HCT116 (cell line): ENCODE measurements around the gene MYOM1. TPM values are rescaled to one million over a fixed set of nuclear protein-coding genes. Genes with fewer than 3 reads are reported as not detected.

Experiments
- ATAC-seq: fragments of 200-7000 bp; cut with Tn5 transposase; 2 replicates; pipeline ENCODE4 v1.9.1; 2020; ENCODE audit warnings: mild to moderate bottlenecking, moderate library complexity
- BruUV-seq: library from RNA; stranded (reverse); fragments of 400-500 nt; replicated peaks from 2 replicates; lab custom pipeline; 2021; lab: Mats Ljungman, UMichigan
- CTCF ChIA-PET: fragments of 300-600 bp; sonication (Branson Sonifier 250); formaldehyde crosslinking; loops from one replicate; lab custom pipeline; 2021; ENCODE audit warnings: antibody characterized with exemption; lab: Charles Lee
- POLR2A ChIA-PET: fragments of 300-600, 350-600 bp; sonication (Branson Sonifier 250); formaldehyde crosslinking; loops from one replicate; lab custom pipeline; 2021; ENCODE audit warnings: antibody characterized with exemption; lab: Charles Lee
- RAD21 ChIA-PET, 2 experiments: fragments of 300-600 bp; sonication (Branson Sonifier 250); formaldehyde crosslinking; loops; one replicate each; lab custom pipeline; 2023; ENCODE audit warnings: low total read pairs in 2 of 2; ENCODE audit not compliant: uncharacterized antibody in 2 of 2, unreplicated experiment in 2 of 2, low non-redundant PET in 1 of 2; lab: Charles Lee
- DNase-seq: peaks from one replicate; pipeline ENCODE4 v3.0.0-alpha.2; 2010; ENCODE audit warnings: low read depth, low spot score
- H2AFZ ChIP-seq: fragments of 200-600 bp; shearing (Covaris generic), sonication (generic); 2 replicates; pipeline ENCODE4 v1.6.1; 2017; ENCODE audit warnings: low read depth, mixed run types, mixed read lengths, antibody characterized with exemption, low read length; ENCODE audit not compliant: poor library complexity, severe bottlenecking
- H3K27ac ChIP-seq: 2 replicates; pipeline ENCODE4 v1.5.1; 2012; ENCODE audit warnings: low read depth, low read length
- H3K27me3 ChIP-seq: fragments of 200-600 bp; sonication (generic); 2 replicates; pipeline ENCODE4 v1.6.1; 2016; ENCODE audit warnings: mixed run types, low read length, mixed read lengths; ENCODE audit not compliant: insufficient read depth
- H3K36me3 ChIP-seq, 2 experiments: fragments of 200-500 bp in 1 of 2; fragments of 200-600 bp in 1 of 2; sonication (Bioruptor generic) in 1 of 2; sonication (generic) in 1 of 2; 2 replicates each; pipeline versions ENCODE4 v1.5.1 to v1.6.1; 2014 to 2016; ENCODE audit warnings: low read length in 2 of 2, inconsistent platforms in 1 of 2, mixed read lengths in 1 of 2, mixed run types in 1 of 2; ENCODE audit not compliant: insufficient read depth in 2 of 2, control insufficient read depth in 1 of 2
- H3K4me1 ChIP-seq, 2 experiments: fragments of 200-600 bp in 1 of 2; sonication (generic) in 1 of 2; 2 replicates each; pipeline versions ENCODE4 v1.5.1 to v1.6.1; 2012 to 2017; ENCODE audit warnings: low read length in 2 of 2, inconsistent platforms in 1 of 2, mild to moderate bottlenecking in 1 of 2, mixed read lengths in 1 of 2, mixed run types in 1 of 2, moderate library complexity in 1 of 2; ENCODE audit not compliant: insufficient read depth in 2 of 2, control insufficient read depth in 1 of 2
- H3K4me2 ChIP-seq: fragments of 200-600 bp; sonication (generic); 2 replicates; pipeline ENCODE4 v1.6.1; 2017; ENCODE audit warnings: mixed run types, low read length, mixed read lengths
- H3K4me3 ChIP-seq, 2 experiments: fragments of 200-600 bp in 1 of 2; sonication (generic) in 1 of 2; replicated peaks in 1 of 2; 2 replicates each; pipeline ENCODE4 v1.5.1; 2011 to 2016; ENCODE audit warnings: low read length in 2 of 2, control low read depth in 1 of 2, low read depth in 1 of 2, mild to moderate bottlenecking in 1 of 2, mixed read lengths in 1 of 2, mixed run types in 1 of 2
- H3K79me2 ChIP-seq: fragments of 200-600 bp; sonication (generic); 2 replicates; pipeline ENCODE4 v1.6.1; 2017; ENCODE audit warnings: mild to moderate bottlenecking, mixed run types, low read length, moderate library complexity, mixed read lengths; ENCODE audit not compliant: insufficient read depth
- H3K9ac ChIP-seq: fragments of 200-600 bp; sonication (generic); 2 replicates; pipeline ENCODE4 v1.6.1; 2016; ENCODE audit warnings: low read length, mixed read lengths
- H3K9me2 ChIP-seq: fragments of 200-600 bp; sonication (generic), shearing (Covaris generic); 2 replicates; pipeline ENCODE4 v1.6.1; 2017; ENCODE audit warnings: mixed run types, mild to moderate bottlenecking, moderate library complexity; ENCODE audit not compliant: insufficient read depth
- H3K9me3 ChIP-seq, 2 experiments: fragments of 200-500 bp in 1 of 2; fragments of 200-600 bp in 1 of 2; sonication (Bioruptor generic) in 1 of 2; sonication (generic) in 1 of 2; 2 replicates each; pipeline ENCODE4 v1.6.1; 2014 to 2017; ENCODE audit warnings: low read length in 2 of 2, mixed read lengths in 2 of 2, inconsistent platforms in 1 of 2, low read depth in 1 of 2, mild to moderate bottlenecking in 1 of 2, mixed run types in 1 of 2, moderate library complexity in 1 of 2; ENCODE audit not compliant: control insufficient read depth in 1 of 2, insufficient read depth in 1 of 2
- H4K20me1 ChIP-seq: fragments of 200-600 bp; sonication (generic), shearing (Covaris generic); 2 replicates; pipeline ENCODE4 v1.6.1; 2017; ENCODE audit warnings: mixed run types, mild to moderate bottlenecking, moderate library complexity; ENCODE audit not compliant: insufficient read depth
- ATF3 ChIP-seq: IDR thresholded peaks from 2 replicates; pipeline ENCODE4 v1.6.1; 2012
- CBX3 ChIP-seq: IDR thresholded peaks from 2 replicates; pipeline ENCODE4 v1.6.1; 2012; ENCODE audit warnings: low read depth
- CEBPB ChIP-seq: IDR thresholded peaks from 2 replicates; pipeline ENCODE4 v1.6.1; 2012; ENCODE audit warnings: low read depth
- CTCF ChIP-seq, 3 experiments: fragments of 200-600 bp in 1 of 3; sonication (generic) in 1 of 3; IDR thresholded peaks in 2 of 3; conservative IDR thresholded peaks in 1 of 3; 2 replicates each; pipeline ENCODE4 v1.5.1; 2012 to 2017; ENCODE audit warnings: low read depth in 2 of 3, low read length in 2 of 3, antibody characterized with exemption in 1 of 3, borderline replicate concordance in 1 of 3, control low read depth in 1 of 3, mild to moderate bottlenecking in 1 of 3, mixed read lengths in 1 of 3, mixed run types in 1 of 3, moderate library complexity in 1 of 3; ENCODE audit not compliant: insufficient read depth in 1 of 3
- EGR1 ChIP-seq: IDR thresholded peaks from 2 replicates; pipeline ENCODE4 v1.6.1; 2012; ENCODE audit warnings: low read depth
- EZH2phosphoT487 ChIP-seq: fragments of 200-600 bp; IDR thresholded peaks from 2 replicates; pipeline ENCODE4 v1.6.1; 2018; ENCODE audit warnings: antibody characterized with exemption, borderline replicate concordance
- JUND ChIP-seq: IDR thresholded peaks from 2 replicates; pipeline ENCODE4 v1.6.1; 2012
- MAX ChIP-seq: IDR thresholded peaks from 2 replicates; pipeline ENCODE4 v1.6.1; 2012
- POLR2A ChIP-seq: IDR thresholded peaks from 2 replicates; pipeline ENCODE4 v1.7.0; 2011; ENCODE audit warnings: borderline replicate concordance; ENCODE audit not compliant: insufficient read depth, insufficient read length; ENCODE audit errors: extremely low read depth
- RAD21 ChIP-seq: IDR thresholded peaks from 2 replicates; pipeline ENCODE4 v1.6.1; 2012; ENCODE audit warnings: low read depth, mild to moderate bottlenecking
- REST ChIP-seq: IDR thresholded peaks from 2 replicates; pipeline ENCODE4 v1.6.1; 2012; ENCODE audit warnings: low read depth
- SIN3A ChIP-seq: IDR thresholded peaks from 2 replicates; pipeline ENCODE4 v1.6.1; 2012; ENCODE audit warnings: low read depth
- SP1 ChIP-seq: IDR thresholded peaks from 2 replicates; pipeline ENCODE4 v1.6.1; 2012; ENCODE audit warnings: low read depth
- intact Hi-C: fragments of 100-400 bp; cut with micrococcal nuclease; formaldehyde crosslinking; loops from 2 replicates; pipeline ENCODE4 v1.10.0; 2022
- total RNA-seq: library from RNA; stranded (reverse); gene quantifications from one replicate; pipeline ENCODE4 v1.2.1, GENCODE V29; 2021; ENCODE audit not compliant: unreplicated experiment

The MYOM1 gene
- total RNA-seq, 1 experiment from 2014 or later: 0.52 TPM

- H2AFZ ChIP-seq: no peak overlapping the region
- no peak overlapping the region for H3K4me3 ChIP-seq
- H3K27ac ChIP-seq: no peak overlapping the region
- DNase-seq (no peak), ATAC-seq (no peak)
- H3K9ac ChIP-seq: no peak overlapping the region
- RAD21 ChIA-PET: no interaction called here
- no peaks in the 10 kb centered on the region for H3K4me1 ChIP-seq
- H3K36me3 ChIP-seq: no peaks in the 10 kb centered on the region
- TF ChIP-seq SIN3A: no peak
- TF ChIP-seq MAX: no peak
- no peak for TF ChIP-seq RAD21
- no peak for TF ChIP-seq SP1
- no peak for TF ChIP-seq ATF3
- no peak for TF ChIP-seq CTCF (IDR thresholded peaks at IDR 0.05 in 2 of 3, conservative IDR thresholded peaks at IDR 0.05 in 1 of 3; ENCODE audit: borderline replicate concordance in 1 of 3, insufficient read depth in 1 of 3, low read depth in 2 of 3, low read length in 2 of 3)
- TF ChIP-seq JUND: no peak
- TF ChIP-seq POLR2A: no peak
- TF ChIP-seq CEBPB: no peak
- TF ChIP-seq EGR1: no peak
- TF ChIP-seq CBX3: no peak
- no peak for TF ChIP-seq EZH2phosphoT487
- no peak for TF ChIP-seq REST
- CTCF ChIA-PET: interaction anchor here (2.2 kb wide), 1 partner anchor 9 kb away, joined by 14 read pairs; no protein-coding TSS in a partner anchor
- no peaks in the 10 kb centered on the region for H4K20me1 ChIP-seq
- H3K9me3 ChIP-seq: no peaks in the 10 kb centered on the region
- no peaks in the 10 kb centered on the region for H3K79me2 ChIP-seq
- H3K4me2 ChIP-seq: no peak overlapping the region
- intact Hi-C loops: no loop called here
- no peaks in the 10 kb centered on the region for H3K27me3 ChIP-seq
- POLR2A ChIA-PET: no interaction called here
- H3K9me2 ChIP-seq: no peaks in the 10 kb centered on the region
- BruUV-seq: no TSS peak
These were observed 148.1 kb downstream of the MYOM1 start for GRCh38 chr18:3071676-3072075.
